Ramos (cell line): Measurements from ENCODE around the gene CFAP54.
"Not testable (repeated sequence)": the region's sequence is repeated elsewhere in the genome, so short reads cannot be mapped to it uniquely, and the experiment has no call there.

Experiments used
- in situ Hi-C: fragments of 300-500 bp; cut with MboI; formaldehyde crosslinking; loops from one replicate; pipeline ENCODE4 v1.14.3; 2022; ENCODE audit warnings: low sequenced_read_pairs; ENCODE audit not compliant: unreplicated experiment

CFAP54 gene

DNA sequence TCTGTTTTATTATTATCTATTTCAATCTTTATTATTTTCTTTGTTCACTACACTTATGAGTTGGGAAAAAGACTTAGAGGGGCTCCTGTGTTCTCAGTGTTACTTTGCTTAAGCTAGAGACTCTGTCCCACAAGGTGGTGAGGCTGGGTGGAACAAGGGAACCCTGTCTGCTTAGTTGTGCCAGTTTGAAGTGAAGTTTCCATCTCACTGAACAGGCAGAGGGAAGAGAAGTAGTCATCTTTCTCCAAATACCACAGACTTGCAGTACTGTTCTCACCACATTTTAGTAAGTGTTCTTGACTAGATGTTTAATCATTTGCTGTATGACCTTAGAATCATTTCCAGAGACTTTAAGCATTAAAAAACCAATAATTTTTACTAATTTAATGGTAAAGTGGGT, 222.0 kb downstream of the CFAP54 start:
- in situ Hi-C loops, result no loop called here

DNA sequence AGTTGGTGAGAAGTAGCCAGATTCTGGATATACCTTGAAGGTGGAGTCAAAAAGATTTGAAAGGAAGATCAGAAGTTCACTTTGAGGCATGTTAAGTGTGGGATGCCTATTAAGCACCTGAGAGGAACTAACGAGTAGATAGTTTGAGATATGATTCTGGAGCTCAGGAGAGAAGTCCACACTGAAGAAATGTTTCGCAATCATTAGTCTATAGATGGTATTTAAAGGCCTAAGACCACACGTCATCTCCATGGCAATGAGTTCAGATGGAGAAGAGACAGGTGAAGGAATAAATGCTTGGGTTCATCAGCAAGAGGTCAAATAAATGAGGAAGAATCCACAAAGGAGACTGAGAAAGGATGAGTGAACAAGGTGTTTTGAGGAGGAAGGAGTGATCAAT, 224.8 kb downstream of the CFAP54 start:
- in situ Hi-C loops, result no loop called here

DNA sequence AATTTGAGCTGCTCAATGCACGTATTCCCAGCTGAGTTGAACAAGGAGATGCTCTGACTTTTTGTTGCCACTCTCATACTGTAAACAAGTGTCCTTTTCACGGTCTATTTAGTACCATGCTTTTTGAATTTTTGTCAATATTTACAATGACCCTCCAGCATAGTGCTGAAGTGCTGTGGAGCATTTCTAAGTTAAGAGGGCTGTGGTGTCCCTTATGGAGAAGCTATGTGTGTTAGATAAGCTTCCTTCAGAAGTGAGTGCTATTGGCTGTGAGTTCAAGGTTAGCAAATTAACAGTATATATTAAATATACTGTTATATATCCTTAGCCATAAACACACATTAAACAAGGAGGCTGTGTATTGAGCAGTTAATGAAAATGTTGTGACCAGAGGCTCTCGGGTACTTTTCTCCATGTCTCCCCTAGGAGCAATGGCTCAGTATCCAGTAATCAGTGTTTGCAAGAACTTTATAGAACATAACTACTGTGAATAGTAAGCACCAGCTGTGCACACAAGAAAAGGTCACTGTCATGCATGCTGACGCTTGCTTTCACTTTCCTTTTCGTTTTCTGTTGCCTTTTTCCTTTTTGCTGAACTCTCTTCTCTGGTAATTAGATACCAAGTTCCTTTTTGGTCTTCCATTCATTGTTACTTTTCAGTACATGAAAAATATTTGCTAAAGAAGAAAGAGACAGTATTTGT, 230.4 kb downstream of the CFAP54 start:
- in situ Hi-C loops, result no loop called here

DNA sequence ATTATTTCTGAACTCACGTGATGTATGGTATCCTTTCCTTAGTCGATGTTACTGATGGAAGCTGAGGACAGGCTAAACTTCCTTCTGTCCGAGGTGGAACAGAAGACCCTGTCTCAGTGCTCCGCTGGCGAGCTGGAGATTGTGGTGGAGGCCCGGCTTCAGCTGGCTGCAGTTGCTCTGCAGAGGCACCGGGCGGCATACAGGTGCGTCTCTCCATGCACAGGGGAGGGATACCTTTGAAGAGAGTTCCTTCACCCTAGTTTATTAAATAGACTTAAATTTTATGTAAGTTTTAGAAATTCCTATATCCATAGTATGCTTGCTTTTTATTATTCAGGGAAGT, 231.0 kb downstream of the CFAP54 start:
- in situ Hi-C loops, result no loop called here

DNA sequence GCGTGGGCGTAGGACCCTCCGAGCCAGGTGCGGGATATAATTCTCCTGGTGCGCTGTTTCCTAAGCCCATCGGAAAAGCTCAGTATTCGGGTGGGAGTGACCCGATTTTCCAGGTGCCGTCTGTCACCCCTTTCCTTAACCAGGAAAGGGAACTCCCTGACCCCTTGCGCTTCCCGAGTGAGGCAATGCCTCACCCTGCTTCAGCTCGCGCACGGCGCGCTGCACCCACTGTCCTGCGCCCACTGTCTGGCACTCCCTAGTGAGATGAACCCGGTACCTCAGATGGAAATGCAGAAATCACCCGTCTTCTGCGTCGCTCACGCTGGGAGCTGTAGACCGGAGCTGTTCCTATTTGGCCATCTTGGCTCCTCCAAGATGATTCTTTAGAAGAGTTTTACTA, 240.1 kb downstream of the CFAP54 start:
- in situ Hi-C loops, result not testable (repeated sequence)

DNA sequence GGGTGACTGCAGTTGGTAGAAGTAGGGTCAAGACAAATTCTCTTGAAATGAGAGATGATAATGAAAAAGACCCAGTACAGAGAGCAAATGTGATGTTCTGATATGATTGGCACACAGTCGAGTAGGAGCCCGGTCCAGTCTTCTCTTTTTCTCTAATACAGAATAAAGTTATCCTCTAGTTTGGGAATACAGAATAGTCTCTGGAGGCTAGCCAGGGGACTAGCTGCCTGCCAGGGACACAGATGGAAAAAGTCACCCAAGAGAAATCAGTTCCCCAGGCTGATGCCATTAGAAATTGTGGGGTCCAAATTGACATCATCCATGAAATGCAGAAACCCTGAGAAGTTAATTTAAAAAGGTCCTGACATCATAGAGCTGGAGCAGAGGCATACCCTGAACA, 240.5 kb downstream of the CFAP54 start:
- in situ Hi-C loops, result no loop called here

DNA sequence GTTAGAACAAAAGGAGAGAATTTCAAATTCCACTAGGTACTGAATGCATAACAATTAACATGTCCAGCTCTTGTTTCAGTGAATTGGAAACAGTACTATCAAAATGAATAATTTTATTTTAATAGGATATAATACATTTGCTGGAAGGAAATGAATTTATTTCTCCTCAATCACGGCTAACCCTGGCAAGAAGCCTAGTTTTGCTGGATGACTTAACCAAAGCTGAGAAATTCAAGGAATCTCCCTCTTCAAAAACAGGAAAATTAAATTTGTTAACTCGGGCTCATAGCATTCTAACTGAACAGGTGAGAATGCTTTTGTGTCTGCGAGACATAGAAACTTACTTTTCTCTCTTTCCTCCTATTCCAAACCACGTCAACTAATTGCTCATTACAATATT, 254.2 kb downstream of the CFAP54 start:
- in situ Hi-C loops, result no loop called here

DNA sequence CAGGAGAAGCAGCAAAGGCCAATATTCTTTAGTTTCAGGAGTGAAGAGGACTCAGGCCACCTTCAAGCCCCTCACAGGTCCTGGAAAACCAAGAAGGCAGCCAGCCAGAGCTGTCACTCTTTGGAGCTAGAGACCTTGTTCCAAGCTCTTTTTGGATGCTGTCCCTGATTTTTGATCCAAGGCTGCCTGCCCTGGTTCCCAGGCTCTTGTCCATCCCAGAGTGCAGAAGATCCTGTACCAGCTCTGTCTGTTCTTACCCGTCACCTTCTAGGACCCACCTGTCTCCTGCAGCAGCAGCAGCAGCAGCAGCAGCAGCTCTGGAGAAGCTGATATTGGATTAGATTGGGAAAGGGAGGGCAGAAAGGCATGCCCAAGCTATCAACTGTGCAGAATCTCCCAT, 260.6 kb downstream of the CFAP54 start:
- in situ Hi-C loops, result no loop called here

DNA sequence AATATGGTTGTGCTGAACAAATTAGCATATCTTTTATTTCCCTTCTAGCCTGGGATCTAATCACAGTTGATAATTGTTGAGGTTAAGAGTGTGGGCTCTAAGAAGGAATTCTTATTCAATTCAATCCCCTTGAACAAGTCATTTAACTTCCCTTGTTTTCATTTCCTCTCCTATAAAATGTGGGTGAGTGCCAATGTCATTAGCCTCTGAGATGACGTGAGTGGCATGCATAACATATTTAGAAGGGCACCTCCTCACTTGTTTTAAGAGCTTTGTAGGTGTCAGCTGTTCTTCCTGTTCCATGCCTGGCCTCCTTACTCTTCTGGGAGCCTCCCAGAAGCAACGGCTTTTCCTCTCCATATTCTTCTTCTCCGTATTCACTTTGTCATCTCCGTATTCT, 262.2 kb downstream of the CFAP54 start:
- in situ Hi-C loops, result no loop called here

DNA sequence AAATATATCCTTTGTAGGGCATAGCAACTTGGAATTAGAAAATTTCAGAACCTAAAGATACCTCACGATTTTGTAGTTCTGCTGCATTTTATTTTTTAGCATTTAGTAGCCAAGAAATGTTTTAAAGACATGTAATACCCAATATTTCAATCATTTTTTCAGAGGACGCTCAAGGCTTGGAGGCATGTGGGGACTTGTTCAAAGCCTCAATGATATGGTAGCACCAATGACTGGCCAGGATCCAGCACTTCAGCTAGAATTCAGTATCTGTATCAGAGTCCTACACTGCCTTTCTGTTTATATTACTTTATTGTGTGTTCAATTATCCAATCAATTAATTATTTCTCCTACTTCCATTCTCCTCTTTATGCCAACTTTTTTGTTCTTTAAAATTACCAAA, 262.8 kb downstream of the CFAP54 start:
- in situ Hi-C loops, result no loop called here

DNA sequence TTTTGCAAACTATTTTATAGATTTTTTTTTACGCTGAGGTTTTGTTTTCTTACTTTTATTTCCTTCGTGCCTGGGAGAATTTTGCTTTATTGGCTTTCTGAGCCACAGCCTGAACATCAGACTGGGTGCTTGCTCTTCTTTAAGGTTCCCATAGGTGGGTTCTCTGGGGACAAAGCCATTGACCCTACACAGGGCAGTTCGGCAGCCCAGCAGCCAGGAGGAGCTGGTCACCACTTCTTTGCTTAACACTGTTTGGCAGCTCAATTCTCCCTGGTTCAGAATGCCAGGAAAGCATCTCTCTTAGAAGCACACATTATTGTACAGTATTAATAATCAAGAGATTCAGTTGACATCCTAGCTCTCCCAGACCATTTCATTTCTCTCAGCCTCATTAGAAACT, 276.9 kb downstream of the CFAP54 start:
- in situ Hi-C loops, result no loop called here

DNA sequence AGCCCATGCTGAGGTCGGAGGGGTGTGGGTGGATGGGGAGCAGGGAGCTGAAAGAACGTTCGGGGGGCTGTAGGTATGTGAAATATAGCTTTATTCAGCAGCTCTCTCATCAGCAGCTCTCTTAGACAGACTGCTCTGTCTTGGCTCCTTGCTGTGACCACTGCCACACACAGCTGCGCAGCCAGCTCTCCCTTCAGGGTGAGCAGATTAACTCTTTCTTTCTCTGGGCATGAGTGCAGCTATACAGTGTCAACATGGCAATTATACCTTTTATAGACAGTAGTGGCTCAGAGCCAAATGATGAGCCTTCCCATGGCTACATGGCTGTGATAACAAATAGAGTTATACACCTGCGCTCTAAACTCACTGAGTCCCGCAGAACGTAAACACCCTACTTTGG, 280.0 kb downstream of the CFAP54 start:
- in situ Hi-C loops, result no loop called here

DNA sequence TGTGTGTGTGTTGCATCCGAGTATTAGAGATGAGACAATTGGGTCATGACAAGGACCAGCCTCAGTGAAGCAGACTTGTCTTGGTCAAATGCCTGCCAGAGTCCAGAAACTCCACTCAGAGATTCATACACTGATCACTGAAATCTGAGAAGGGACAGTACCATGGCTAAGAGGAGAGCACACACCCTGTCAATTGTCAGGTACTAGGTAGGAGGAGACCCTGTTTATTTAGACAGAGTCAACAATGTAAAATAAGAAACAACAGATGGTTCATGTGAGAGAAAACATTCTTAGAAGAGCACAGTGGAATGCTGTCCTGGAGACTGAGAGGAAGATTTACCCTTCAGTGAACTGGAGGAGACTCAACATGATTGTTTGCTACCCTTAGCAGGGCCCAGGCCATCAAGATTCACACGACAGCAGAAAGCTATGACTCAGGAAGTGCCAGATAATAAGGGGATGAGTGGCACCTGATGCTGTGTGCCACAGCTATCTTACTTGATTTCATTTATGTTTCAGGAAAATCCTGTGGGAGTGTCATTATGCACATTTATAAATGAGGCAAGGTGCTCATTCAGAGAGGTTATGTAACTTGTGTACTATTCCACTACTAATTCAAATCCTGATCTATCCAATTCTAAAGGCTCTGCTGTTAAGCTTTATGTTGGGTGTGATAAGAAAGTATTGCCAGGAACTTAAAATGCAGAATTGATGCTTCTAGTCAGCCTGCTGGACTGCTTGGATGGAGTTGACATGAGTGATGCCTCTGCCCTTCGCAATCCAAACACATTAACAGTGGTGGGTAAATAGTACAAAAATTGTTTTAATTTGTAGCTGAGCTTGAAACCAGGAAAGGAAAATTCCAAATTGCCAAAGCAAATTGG, 281.1 kb downstream of the CFAP54 start:
- in situ Hi-C loops, result no loop called here

DNA sequence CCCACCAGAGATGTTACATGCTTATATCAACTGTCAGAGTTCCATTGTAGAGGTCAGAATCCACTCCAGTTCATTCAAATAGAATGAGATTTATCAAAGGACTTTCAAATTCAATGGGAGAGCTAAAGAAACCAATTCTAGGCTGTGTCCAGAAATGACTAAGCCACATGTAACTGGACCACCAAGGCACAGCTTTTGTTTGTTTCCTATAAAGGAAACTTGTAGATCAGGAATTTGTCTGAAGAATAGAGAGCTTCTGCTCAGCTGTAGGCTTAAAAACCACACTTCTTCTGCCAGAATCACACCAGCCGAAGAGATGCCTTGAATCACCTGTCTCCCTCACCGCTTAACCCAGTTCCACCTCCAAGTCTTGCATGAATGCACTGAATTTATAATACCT, 283.7 kb downstream of the CFAP54 start:
- in situ Hi-C loops, result no loop called here

DNA sequence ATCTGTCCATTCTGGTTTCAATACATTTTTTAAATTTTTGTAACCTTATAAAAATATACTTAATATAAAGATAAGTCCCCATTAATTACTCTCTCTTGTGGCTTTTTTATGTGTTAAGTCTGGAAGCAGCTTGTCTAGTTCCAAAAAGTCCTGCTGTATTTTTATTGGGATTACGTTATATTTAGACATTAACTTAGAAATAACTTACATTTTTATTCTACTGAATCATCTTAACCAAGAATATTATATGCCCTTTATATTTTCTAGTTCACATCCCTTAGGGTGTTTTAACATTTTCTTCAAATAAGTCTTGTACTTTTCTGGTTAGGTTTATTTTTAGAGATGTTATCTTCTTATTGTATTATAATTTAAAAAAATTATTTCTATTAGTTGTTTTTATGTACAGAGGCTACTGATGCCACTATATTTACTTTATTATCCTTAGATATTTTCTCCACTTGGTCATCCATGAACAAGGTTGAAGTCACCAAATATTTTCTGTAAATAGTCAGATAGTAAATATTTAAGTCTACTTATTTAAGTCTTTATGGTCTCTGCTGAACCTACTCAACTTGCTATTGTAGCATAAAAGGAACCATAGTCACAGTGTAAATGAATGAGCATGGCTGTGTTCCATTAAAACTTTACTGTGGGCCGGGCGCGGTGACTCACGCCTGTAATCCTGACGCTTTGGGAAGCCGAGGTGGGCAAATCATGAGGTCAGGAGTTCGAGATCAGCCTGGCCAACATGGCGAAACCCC, 285.3 kb downstream of the CFAP54 start:
- in situ Hi-C loops, result no loop called here

DNA sequence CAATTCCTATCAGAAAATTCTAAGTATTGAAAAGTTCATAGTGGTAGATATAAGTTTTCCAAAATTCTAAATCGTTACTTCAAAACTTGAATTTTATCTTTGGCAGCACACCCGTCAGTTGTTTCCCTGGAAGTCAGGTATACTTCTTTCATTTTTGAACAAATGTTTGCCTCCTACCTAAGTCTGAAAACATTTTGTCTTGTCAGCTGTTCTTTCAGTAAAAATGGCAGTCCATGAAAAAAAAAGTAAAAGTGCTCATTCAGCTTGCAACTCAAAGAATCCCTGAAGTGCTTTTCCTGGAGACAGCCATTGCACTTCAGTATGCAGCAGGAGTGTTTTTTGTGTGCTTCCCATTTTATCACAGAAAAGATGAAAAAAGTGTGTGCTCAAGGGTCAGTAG, 287.5 kb downstream of the CFAP54 start:
- in situ Hi-C loops, result no loop called here

DNA sequence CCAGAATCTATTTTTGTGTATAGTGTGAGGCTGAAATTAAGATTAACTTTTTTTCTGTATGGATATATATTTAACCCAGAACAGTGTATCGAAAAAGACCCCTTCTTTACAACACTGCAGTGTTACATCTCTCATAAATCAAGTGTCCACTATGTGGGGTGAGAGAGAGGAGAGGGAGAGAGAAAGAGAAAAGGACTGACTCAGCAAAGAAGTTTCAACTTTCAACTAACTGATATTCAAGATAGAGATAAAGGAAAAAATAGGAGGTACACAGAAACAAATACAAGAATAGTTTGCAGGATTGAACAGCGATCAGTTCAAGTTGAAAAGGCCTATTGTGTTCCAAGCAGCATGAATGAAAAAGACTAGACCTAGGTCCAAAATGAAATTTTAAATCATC, 291.0 kb downstream of the CFAP54 start:
- in situ Hi-C loops, result no loop called here

DNA sequence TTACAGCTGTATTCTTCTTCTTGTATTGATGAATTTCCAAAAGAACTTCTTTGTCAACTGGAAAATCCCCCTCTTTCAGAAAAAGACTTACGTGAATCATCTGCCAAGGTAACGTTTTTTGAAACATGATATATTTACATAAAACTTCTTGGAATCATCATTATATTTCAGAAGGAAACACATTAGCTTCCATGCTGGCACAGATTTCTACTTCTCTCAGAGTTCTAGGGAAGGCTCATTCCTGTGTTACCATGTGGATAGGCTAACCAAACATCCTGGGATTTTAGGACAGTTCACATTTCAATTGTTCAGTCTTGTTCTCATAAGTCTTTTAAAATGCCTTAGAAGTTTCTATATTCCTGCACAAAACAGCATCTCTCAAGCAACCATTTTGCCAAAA, 297.4 kb downstream of the CFAP54 start:
- in situ Hi-C loops, result no loop called here

DNA sequence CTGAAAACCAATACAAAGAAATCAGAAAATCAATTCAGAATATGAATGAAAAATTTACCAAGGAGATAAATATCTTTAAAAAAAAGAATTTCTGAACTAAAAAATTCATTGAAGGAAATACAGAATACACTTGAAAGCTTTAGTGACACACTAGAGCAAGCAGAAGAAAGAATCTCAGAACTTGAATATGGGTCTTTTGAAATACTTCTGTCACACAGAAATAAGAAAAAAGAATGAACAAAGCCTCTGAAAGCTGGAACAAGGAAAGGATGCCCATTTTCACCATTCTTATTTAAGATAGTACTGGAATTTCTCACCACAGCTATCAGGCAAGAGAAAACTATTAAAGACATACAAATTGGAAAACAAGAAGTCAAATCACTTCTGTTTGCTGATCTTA, 314.6 kb downstream of the CFAP54 start:
- in situ Hi-C loops, result no loop called here

DNA sequence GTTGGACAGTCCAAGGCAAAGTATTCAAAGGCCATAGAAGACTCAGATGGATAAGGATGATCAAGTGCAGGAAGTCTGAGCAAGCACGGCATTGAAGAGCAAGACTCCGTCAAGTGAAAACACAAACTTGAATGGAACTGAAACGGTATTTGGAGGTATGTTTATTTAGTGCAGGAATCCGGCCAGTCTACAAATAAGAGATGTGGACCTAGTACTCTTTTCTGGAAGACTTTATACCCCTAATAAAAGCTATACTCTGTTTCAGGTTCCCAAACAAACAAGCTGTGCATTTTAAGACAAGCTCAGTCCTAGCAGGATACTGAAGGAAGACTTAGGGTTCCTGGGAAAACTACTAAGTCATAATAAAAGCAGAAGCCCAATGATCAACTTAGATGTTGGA, 316.9 kb downstream of the CFAP54 start:
- in situ Hi-C loops, result no loop called here

DNA sequence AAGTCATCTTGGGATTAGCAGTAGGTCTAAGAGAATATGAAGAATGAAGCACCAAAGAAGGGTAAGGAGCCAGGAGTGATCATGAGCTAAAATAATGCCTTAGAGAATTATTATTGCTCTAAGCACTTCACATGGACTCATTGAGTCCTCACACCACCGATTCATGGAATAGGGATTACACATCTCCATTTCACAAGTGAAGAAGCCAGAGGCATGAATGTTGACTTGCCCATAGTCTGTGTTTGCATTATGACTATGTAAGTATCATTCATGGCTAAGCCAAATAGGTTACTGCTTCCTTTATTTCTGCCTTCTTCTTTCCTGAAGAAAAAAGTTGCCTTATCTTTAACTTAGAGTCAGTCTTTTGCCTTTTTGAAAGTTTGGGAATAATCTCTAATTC, 318.4 kb downstream of the CFAP54 start:
- in situ Hi-C loops, result no loop called here
